Endothelial cell of umbilical vein (primary cell): ENCODE results near the gene EID3. TPM values are rescaled to one million over a fixed set of nuclear protein-coding genes. Genes with fewer than 3 reads are reported as not detected.
A peak's percentile ranks its signal among the peaks of the same experiment; 100 is the strongest.

Experiments
- BruUV-seq: library from RNA; stranded (reverse); fragments of 400-500 nt; replicated peaks from 2 replicates; lab custom pipeline; 2021; lab: Mats Ljungman, UMichigan
- CTCF ChIA-PET: fragments of 300-600, 350-600 bp; sonication (Branson Sonifier 250); formaldehyde crosslinking; loops from one replicate; lab custom pipeline; 2021; ENCODE audit warnings: antibody characterized with exemption, inconsistent platforms; lab: Charles Lee
- POLR2A ChIA-PET: fragments of 300-600, 350-600 bp; sonication (Branson Sonifier 250); formaldehyde crosslinking; loops from one replicate; lab custom pipeline; 2021; ENCODE audit warnings: antibody characterized with exemption, inconsistent platforms; lab: Charles Lee
- DNase-seq: peaks from one replicate; pipeline ENCODE4 v3.0.0-alpha.2; 2011; ENCODE audit warnings: low read depth, low spot score
- FAIRE-seq: peaks from 2 replicates; lab custom pipeline; 2011; peaks lifted over from hg19 to GRCh38; lab: Jason Lieb, UNC
- H2AFZ ChIP-seq: 2 replicates; pipeline ENCODE4 v1.6.0; 2012; ENCODE audit warnings: low read depth, low read length, control low read depth, inconsistent platforms
- H3K27ac ChIP-seq: 2 replicates; pipeline ENCODE4 v1.5.1; 2011; ENCODE audit warnings: low read depth, mild to moderate bottlenecking, control low read depth, low read length, moderate library complexity; ENCODE audit not compliant: insufficient read depth
- H3K27me3 ChIP-seq, 2 experiments: 2 replicates each; pipeline versions ENCODE4 v1.6.0 to v1.6.1; 2011; ENCODE audit warnings: low read length in 2 of 2, mixed read lengths in 1 of 2; ENCODE audit not compliant: control insufficient read depth in 2 of 2, insufficient read depth in 2 of 2
- H3K36me3 ChIP-seq, 2 experiments: 2 replicates in 1 of 2; 3 replicates in 1 of 2; pipeline ENCODE4 v1.5.1; 2011; ENCODE audit warnings: low read length in 2 of 2, mild to moderate bottlenecking in 1 of 2, moderate library complexity in 1 of 2; ENCODE audit not compliant: control insufficient read depth in 2 of 2, insufficient read depth in 2 of 2; ENCODE audit errors: extremely low read depth in 1 of 2
- H3K4me1 ChIP-seq: 3 replicates; pipeline ENCODE4 v1.5.1; 2011; ENCODE audit warnings: mild to moderate bottlenecking, low read length; ENCODE audit not compliant: control insufficient read depth, insufficient read depth; ENCODE audit errors: extremely low read depth
- H3K4me2 ChIP-seq: 2 replicates; pipeline ENCODE4 v1.6.1; 2011; ENCODE audit warnings: low read length, control low read depth, mixed read lengths; ENCODE audit not compliant: insufficient read depth
- H3K4me3 ChIP-seq, 3 experiments: fragments of 200-600 bp in 1 of 3; sonication (generic), shearing (Covaris generic) in 1 of 3; replicated peaks in 1 of 3; 2 replicates each; pipeline ENCODE4 v1.5.1; 2011 to 2016; ENCODE audit warnings: control low read depth in 3 of 3, low read length in 3 of 3, mild to moderate bottlenecking in 2 of 3, inconsistent platforms in 1 of 3, low read depth in 1 of 3, moderate library complexity in 1 of 3; ENCODE audit not compliant: insufficient read depth in 1 of 3
- H3K79me2 ChIP-seq: 2 replicates; pipeline ENCODE4 v1.6.0; 2012; ENCODE audit warnings: low read length, inconsistent platforms; ENCODE audit not compliant: control insufficient read depth, insufficient read depth
- H3K9ac ChIP-seq: replicated peaks from 2 replicates; pipeline ENCODE3; 2011; ENCODE audit warnings: low read length, control low read depth; ENCODE audit not compliant: insufficient read depth; ENCODE audit errors: extremely low read depth
- H3K9me1 ChIP-seq: replicated peaks from 3 replicates; pipeline ENCODE4 v1.6.0; 2011; ENCODE audit warnings: mild to moderate bottlenecking, low read length; ENCODE audit not compliant: control insufficient read depth, insufficient read depth; ENCODE audit errors: extremely low read depth
- H3K9me3 ChIP-seq: replicated peaks from 2 replicates; pipeline ENCODE4 v1.5.1; 2012; ENCODE audit warnings: low read length, inconsistent platforms; ENCODE audit not compliant: control insufficient read depth, insufficient read depth
- H4K20me1 ChIP-seq: replicated peaks from 2 replicates; pipeline ENCODE3; 2011; ENCODE audit warnings: mild to moderate bottlenecking, low read length; ENCODE audit not compliant: control insufficient read depth, insufficient read depth; ENCODE audit errors: extremely low read depth
- EZH2 ChIP-seq: IDR thresholded peaks from 2 replicates; pipeline ENCODE4 v1.6.1; 2012; ENCODE audit warnings: borderline replicate concordance, low read depth, mild to moderate bottlenecking, moderate library complexity, low read length, inconsistent platforms; ENCODE audit not compliant: severe bottlenecking
- FOS ChIP-seq: IDR thresholded peaks from 2 replicates; pipeline ENCODE4 v1.6.1; 2011; ENCODE audit warnings: mild to moderate bottlenecking, low read length, moderate library complexity, borderline replicate concordance; ENCODE audit not compliant: insufficient read depth
- GATA2 ChIP-seq: IDR thresholded peaks from 2 replicates; pipeline ENCODE4 v1.7.0; 2011; ENCODE audit warnings: low read depth, mild to moderate bottlenecking, moderate library complexity, mixed read lengths, low read length; ENCODE audit not compliant: insufficient read length, insufficient read depth
- JUN ChIP-seq: IDR thresholded peaks from 2 replicates; pipeline ENCODE4 v1.6.1; 2011; ENCODE audit warnings: borderline replicate concordance, low read depth; ENCODE audit not compliant: insufficient read length, insufficient read depth
- MYC ChIP-seq: IDR thresholded peaks from one replicate; pipeline ENCODE4 v1.6.1; 2011; ENCODE audit warnings: mild to moderate bottlenecking, low read depth, low read length
- POLR2A ChIP-seq: IDR thresholded peaks from 2 replicates; pipeline ENCODE4 v1.6.1; 2012; ENCODE audit warnings: low read depth, mild to moderate bottlenecking, control low read depth, low read length
- POLR2AphosphoS5 ChIP-seq: IDR thresholded peaks from 2 replicates; pipeline ENCODE4 v1.6.1; 2012; ENCODE audit warnings: low read depth, mild to moderate bottlenecking, control low read depth, low read length, moderate library complexity; ENCODE audit not compliant: insufficient read depth
- dilution Hi-C: fragments of 300-500 bp; cut with MboI; formaldehyde crosslinking; loops from one replicate; pipeline ENCODE4 v1.15.0; 2019; ENCODE audit warnings: low sequenced_read_pairs; ENCODE audit not compliant: extremely low pct_ligation_motif_present
- intact Hi-C: fragments of 100-400 bp; cut with micrococcal nuclease; formaldehyde crosslinking; loops from one replicate; pipeline ENCODE4 v1.10.0; 2022
- polyA plus RNA-seq, 4 experiments: library from polyadenylated mRNA; depleted of rRNA in 3 of 4; stranded (reverse) in 3 of 4; unstranded in 1 of 4; fragments of >200 nt; gene quantifications; 2 replicates each; pipeline versions ENCODE4 v1.2.1 to v1.2.3, GENCODE V29; 2011 to 2012; ENCODE audit warnings: missing spikeins in 1 of 4
- total RNA-seq: library from RNA; stranded (reverse); gene quantifications from 2 replicates; pipeline ENCODE4 v1.2.3, GENCODE V29; 2021
- TF ChIP-seq, protein P1 (sequence below), 2 donors: IDR thresholded peaks; 1 replicate in 1 of 2; 2 replicates in 1 of 2; pipeline ENCODE4 v1.5.1; 2011; ENCODE audit warnings: low read length in 2 of 2, mild to moderate bottlenecking in 2 of 2, moderate library complexity in 2 of 2, control low read depth in 1 of 2, inconsistent platforms in 1 of 2, low read depth in 1 of 2; ENCODE audit not compliant: insufficient read depth in 1 of 2; ENCODE audit errors: extremely low read depth in 1 of 2
- TF ChIP-seq, protein P2 (sequence below): IDR thresholded peaks from 2 replicates; pipeline ENCODE4 v1.6.1; 2011; ENCODE audit not compliant: insufficient read depth, insufficient read length

The EID3 gene
- total and polyA plus RNA-seq, 2 donors (not counting 3 experiments of a cell fraction or from before 2014, with no cell fraction given): 1.5 to 14.5 TPM

DNA sequence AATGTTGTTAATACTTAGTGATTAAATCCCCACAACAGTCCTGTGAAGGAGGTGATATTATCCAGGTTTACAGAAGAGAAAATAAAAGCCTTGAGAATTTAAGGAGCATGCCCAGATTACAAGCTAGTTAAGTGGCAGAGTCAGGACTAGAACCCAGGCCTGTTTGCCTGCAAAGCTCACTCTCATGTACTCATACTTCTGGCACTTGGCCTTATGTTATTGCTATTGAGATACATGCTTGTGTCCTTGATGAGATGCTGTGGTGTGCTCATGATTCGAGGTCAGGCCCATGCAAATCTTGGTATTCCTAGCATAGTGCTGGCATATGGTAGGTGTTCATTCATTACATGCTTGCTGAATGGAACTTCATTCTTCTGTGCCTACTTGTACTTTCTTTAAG lies 7.6 kb upstream of the EID3 start:
- peaks cover 12 to 48% of the 10 kb centered on the region in 2 experiments for H3K36me3 ChIP-seq

More for the DNA sequence above, 7.6 kb upstream of the EID3 start:
- CTCF ChIA-PET: interaction anchor here (1.0 to 1.9 kb wide), 4 partner anchors 76 to 82 kb away, joined by 3 to 13 read pairs (median 6); partner anchors contain the start of gene TXNRD1
- intact Hi-C loops (no loop called here), dilution Hi-C loops (no loop called here)
- BruUV-seq: no TSS peak
- FAIRE-seq (no peak), DNase-seq (no peak)
- TF ChIP-seq, protein P1, sequence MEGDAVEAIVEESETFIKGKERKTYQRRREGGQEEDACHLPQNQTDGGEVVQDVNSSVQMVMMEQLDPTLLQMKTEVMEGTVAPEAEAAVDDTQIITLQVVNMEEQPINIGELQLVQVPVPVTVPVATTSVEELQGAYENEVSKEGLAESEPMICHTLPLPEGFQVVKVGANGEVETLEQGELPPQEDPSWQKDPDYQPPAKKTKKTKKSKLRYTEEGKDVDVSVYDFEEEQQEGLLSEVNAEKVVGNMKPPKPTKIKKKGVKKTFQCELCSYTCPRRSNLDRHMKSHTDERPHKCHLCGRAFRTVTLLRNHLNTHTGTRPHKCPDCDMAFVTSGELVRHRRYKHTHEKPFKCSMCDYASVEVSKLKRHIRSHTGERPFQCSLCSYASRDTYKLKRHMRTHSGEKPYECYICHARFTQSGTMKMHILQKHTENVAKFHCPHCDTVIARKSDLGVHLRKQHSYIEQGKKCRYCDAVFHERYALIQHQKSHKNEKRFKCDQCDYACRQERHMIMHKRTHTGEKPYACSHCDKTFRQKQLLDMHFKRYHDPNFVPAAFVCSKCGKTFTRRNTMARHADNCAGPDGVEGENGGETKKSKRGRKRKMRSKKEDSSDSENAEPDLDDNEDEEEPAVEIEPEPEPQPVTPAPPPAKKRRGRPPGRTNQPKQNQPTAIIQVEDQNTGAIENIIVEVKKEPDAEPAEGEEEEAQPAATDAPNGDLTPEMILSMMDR (IDR thresholded peaks at IDR 0.05; ENCODE audit: extremely low read depth in 1 of 2, insufficient read depth in 1 of 2, low read depth in 1 of 2, low read length in 2 of 2): no peak
- TF ChIP-seq, protein P2, sequence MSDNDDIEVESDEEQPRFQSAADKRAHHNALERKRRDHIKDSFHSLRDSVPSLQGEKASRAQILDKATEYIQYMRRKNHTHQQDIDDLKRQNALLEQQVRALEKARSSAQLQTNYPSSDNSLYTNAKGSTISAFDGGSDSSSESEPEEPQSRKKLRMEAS: no peak
- TF ChIP-seq MYC: no peak
- TF ChIP-seq GATA2: no peak
- TF ChIP-seq POLR2A: no peak
- TF ChIP-seq EZH2: no peak
- TF ChIP-seq FOS: no peak
- TF ChIP-seq POLR2AphosphoS5: no peak
- TF ChIP-seq JUN: no peak
- no peaks in the 10 kb centered on the region for H3K9me3 ChIP-seq
- H3K9ac ChIP-seq: no peak overlapping the region
- H3K4me1 ChIP-seq: peaks cover 70% of the 10 kb centered on the region
- no peaks in the 10 kb centered on the region for H3K27me3 ChIP-seq
- POLR2A ChIA-PET: interaction anchor here (0.5 to 15.5 kb wide), 4 partner anchors 8 to 77 kb away, joined by 3 to 222 read pairs (median 12); partner anchors contain the start of genes EID3 and TXNRD1
- no peak overlapping the region for H3K4me3 ChIP-seq
- peaks cover 22% of the 10 kb centered on the region for H4K20me1 ChIP-seq
- peaks cover 94% of the 10 kb centered on the region for H3K79me2 ChIP-seq
- H3K4me2 ChIP-seq: peak overlapping the region; percentile 14
- H2AFZ ChIP-seq: no peak overlapping the region
- no peaks in the 10 kb centered on the region for H3K9me1 ChIP-seq
- no peak overlapping the region for H3K27ac ChIP-seq
